LNCAP (cell line): ENCODE measurements around the gene CNN2.

ENCODE experiments used
- TF ChIP-seq, protein P1 (sequence below): fragments of 450-650 bp; IDR thresholded peaks from 2 replicates; pipeline ENCODE4 v1.5.1; 2017; ENCODE audit warnings: mild to moderate bottlenecking

Gene CNN2

GRCh38 chr19:1015782-1016646 is 10.4 kb upstream of the CNN2 start:
- TF ChIP-seq, protein P1, sequence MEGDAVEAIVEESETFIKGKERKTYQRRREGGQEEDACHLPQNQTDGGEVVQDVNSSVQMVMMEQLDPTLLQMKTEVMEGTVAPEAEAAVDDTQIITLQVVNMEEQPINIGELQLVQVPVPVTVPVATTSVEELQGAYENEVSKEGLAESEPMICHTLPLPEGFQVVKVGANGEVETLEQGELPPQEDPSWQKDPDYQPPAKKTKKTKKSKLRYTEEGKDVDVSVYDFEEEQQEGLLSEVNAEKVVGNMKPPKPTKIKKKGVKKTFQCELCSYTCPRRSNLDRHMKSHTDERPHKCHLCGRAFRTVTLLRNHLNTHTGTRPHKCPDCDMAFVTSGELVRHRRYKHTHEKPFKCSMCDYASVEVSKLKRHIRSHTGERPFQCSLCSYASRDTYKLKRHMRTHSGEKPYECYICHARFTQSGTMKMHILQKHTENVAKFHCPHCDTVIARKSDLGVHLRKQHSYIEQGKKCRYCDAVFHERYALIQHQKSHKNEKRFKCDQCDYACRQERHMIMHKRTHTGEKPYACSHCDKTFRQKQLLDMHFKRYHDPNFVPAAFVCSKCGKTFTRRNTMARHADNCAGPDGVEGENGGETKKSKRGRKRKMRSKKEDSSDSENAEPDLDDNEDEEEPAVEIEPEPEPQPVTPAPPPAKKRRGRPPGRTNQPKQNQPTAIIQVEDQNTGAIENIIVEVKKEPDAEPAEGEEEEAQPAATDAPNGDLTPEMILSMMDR, result no peak

GRCh38 chr19:1016647-1017114 is 9.7 kb upstream of the CNN2 start:
- TF ChIP-seq, protein P1, result no peak

- TF ChIP-seq, protein P1, result no peak
These were observed 9.1 kb upstream of the CNN2 start for GRCh38 chr19:1017115-1017905.

DNA sequence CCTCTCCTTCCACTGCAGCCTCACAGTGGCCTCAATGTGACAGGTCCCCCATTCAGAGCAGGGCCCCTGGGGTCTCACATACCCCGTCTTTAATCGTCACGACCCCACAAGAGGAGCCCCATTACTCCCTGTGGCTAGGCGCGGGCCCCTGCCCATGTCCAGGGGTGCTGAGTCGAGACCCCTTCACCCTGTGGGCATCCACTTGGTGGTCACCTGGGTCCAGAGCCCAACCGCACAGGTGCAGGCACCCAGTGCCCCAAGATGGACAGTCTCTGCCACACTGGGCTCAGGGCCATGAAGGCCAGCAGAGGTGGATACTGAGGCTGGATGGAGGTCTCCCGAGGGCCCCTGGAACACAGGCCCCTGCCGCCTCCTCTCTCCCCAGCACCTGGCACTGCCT is 8.5 kb upstream of the CNN2 start:
- TF ChIP-seq, protein P1, result no peak

DNA sequence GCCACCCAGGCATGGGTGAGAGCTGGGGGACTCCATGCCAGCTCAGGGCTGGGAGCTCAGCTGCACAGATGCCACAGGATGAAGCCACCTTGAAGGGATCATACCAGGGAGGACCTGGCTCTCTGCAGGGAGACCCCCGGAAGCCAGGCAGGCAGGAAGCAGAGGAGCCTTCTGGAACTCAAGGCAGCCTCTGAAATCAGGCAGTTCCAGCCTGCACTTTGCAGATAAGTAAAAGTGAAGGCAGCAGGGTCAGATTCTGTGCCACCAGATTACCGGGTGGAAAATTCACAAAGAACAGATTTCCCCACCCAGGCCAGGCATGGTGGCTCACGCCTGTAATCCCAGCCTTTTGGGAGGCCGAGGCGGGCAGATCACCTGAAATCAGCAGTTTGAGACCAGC is 8.0 kb upstream of the CNN2 start:
- TF ChIP-seq, protein P1, result no peak

GRCh38 chr19:1018932-1019615 is 7.3 kb upstream of the CNN2 start:
- TF ChIP-seq, protein P1, result no peak

DNA sequence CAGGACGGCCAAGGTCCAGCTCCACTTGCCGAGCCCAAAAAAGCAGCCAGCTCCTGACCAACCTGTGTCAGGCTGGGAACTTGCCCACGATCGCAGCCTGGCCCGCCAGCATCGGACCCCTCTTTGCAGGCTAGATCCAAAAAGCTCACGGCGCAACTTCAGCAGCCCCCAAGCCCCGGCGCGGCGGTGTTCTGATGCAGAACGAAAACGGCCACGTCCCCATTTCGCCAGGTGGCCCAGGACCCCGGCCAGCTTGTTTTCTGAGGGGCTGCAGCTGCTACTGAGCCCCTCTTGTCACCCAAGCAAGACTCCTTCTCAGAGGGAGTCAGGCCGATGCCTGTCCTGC is 6.8 kb upstream of the CNN2 start:
- TF ChIP-seq, protein P1, result no peak
